GM19467 (cell line): ENCODE measurements around the gene RPLP2.

Experiments used
- ATAC-seq: cut with Tn5 transposase; IDR thresholded peaks from one replicate; pipeline ENCODE4 v1.9.1; 2021; ENCODE audit warnings: mild to moderate bottlenecking, moderate library complexity; ENCODE audit not compliant: unreplicated experiment

RPLP2 gene

GRCh38 chr11:862081-862661 is 52.4 kb downstream of the RPLP2 start:
- ATAC-seq, result no peak
